Peyer's patch (tissue), 4 donors: Measurements from ENCODE around the gene LRRN3. TPM values are rescaled to one million over a fixed set of nuclear protein-coding genes. Genes with fewer than 3 reads are reported as not detected.
A peak's percentile ranks its signal among the peaks of the same experiment; 100 is the strongest.

Experiments
- DNase-seq, 3 donors: peaks; one replicate each; pipeline ENCODE4 v3.0.0-alpha.2; 2017 to 2019
- H3K27ac ChIP-seq, 4 donors: fragments of 200-600 bp; sonication (generic); one replicate each; pipeline ENCODE4 v1.5.1; 2016 to 2019
- H3K27me3 ChIP-seq, 2 donors: fragments of 200-600 bp; sonication (generic); one replicate each; pipeline ENCODE4 v1.5.1; 2019
- H3K36me3 ChIP-seq, 3 donors: fragments of 200-600 bp; sonication (generic); one replicate each; pipeline ENCODE4 v1.5.1; 2016 to 2019
- H3K4me1 ChIP-seq, 4 donors: fragments of 200-600 bp; sonication (generic); one replicate each; pipeline ENCODE4 v1.5.1; 2016 to 2019
- H3K4me3 ChIP-seq, 4 donors: fragments of 200-600 bp; sonication (generic); 1 replicate in 3 of 4; 2 replicates in 1 of 4; pipeline ENCODE4 v1.5.1; 2016 to 2019; ENCODE audit warnings: mild to moderate bottlenecking in 1 of 4
- H3K9me3 ChIP-seq, 4 donors: fragments of 200-600 bp; sonication (generic); one replicate each; pipeline ENCODE4 v1.5.1; 2016 to 2019; ENCODE audit warnings: mild to moderate bottlenecking in 1 of 4
- POLR2A ChIP-seq, 2 donors: fragments of 450-650 bp; IDR thresholded peaks; one replicate each; pipeline ENCODE4 v1.5.1; 2017; ENCODE audit warnings: antibody characterized with exemption in 2 of 2, mild to moderate bottlenecking in 2 of 2, moderate library complexity in 2 of 2
- total RNA-seq, 4 donors: library from RNA; depleted of rRNA; stranded (reverse); fragments of >200 nt; gene quantifications; one replicate each; pipeline ENCODE4 v1.1.0, GENCODE V29; 2016
- TF ChIP-seq, protein P1 (sequence below), 6 experiments: fragments of 450-650 bp in 4 of 6; fragments of 200-600 bp in 2 of 6; sonication (generic) in 1 of 6; IDR thresholded peaks; one replicate each; pipeline ENCODE4 v1.5.1; 2017 to 2019; ENCODE audit warnings: antibody characterized with exemption in 6 of 6, mild to moderate bottlenecking in 3 of 6, moderate library complexity in 1 of 6

LRRN3 gene
- total RNA-seq, 4 donors from 2014 or later, result 0.40 to 0.53 TPM; not detected in 2

GRCh38 chr7:111077001-111077400, 13.9 kb upstream of the LRRN3 start:
- no peaks in the 10 kb centered on the region for H3K9me3 ChIP-seq
- TF ChIP-seq POLR2A (IDR thresholded peaks at IDR 0.05), result no peak
- TF ChIP-seq, protein P1, sequence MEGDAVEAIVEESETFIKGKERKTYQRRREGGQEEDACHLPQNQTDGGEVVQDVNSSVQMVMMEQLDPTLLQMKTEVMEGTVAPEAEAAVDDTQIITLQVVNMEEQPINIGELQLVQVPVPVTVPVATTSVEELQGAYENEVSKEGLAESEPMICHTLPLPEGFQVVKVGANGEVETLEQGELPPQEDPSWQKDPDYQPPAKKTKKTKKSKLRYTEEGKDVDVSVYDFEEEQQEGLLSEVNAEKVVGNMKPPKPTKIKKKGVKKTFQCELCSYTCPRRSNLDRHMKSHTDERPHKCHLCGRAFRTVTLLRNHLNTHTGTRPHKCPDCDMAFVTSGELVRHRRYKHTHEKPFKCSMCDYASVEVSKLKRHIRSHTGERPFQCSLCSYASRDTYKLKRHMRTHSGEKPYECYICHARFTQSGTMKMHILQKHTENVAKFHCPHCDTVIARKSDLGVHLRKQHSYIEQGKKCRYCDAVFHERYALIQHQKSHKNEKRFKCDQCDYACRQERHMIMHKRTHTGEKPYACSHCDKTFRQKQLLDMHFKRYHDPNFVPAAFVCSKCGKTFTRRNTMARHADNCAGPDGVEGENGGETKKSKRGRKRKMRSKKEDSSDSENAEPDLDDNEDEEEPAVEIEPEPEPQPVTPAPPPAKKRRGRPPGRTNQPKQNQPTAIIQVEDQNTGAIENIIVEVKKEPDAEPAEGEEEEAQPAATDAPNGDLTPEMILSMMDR (IDR thresholded peaks at IDR 0.05), result no peak
- no peak for DNase-seq

DNA sequence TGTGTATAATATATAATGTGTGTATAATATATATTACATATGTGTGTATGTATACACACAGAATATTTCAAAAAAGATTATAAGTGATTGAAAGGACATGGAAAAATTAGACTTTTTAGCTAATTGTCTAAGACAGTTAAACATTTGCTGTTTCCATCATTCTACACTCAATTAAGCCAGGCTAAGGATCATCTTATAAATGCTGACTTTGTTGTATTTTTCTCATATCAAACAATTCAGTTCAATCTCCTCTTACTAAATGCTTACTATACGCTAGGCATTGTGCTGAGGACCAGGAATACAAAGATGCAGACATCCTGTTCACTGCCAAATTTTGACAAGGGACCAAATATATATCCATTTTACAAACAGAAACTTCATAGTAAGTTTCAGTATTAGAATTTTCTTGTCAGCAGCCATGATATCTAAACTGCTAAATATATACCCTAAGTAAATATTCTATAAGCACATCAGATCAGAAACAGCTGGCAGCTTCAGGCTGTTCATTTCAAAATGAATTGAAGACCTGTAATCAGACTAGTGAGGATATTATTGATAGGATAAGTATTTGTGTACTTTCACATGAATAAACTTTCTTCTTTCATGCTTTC, 10.3 kb upstream of the LRRN3 start:
- TF ChIP-seq, protein P1 (IDR thresholded peaks at IDR 0.05), result no peak
- TF ChIP-seq POLR2A (IDR thresholded peaks at IDR 0.05), result no peak
- H3K27me3 ChIP-seq, result no peaks in the 10 kb centered on the region
- no peaks in the 10 kb centered on the region for H3K36me3 ChIP-seq
- H3K27ac ChIP-seq, result no peak overlapping the region
- H3K4me3 ChIP-seq, result no peak overlapping the region
- no peak for DNase-seq
- peaks cover 0 to 7% (median 0%) of the 10 kb centered on the region in 4 donors for H3K4me1 ChIP-seq
- H3K9me3 ChIP-seq, result no peaks in the 10 kb centered on the region

More at GRCh38 chr7:111077001-111077400, 13.9 kb upstream of the LRRN3 start:
- Histone ChIP-seq H3K27ac (no peak overlapping the region), H3K27me3 (no peaks in the 10 kb centered on the region), H3K36me3 (no peaks in the 10 kb centered on the region), H3K4me1 (no peaks in the 10 kb centered on the region), H3K4me3 (no peak overlapping the region)

DNA sequence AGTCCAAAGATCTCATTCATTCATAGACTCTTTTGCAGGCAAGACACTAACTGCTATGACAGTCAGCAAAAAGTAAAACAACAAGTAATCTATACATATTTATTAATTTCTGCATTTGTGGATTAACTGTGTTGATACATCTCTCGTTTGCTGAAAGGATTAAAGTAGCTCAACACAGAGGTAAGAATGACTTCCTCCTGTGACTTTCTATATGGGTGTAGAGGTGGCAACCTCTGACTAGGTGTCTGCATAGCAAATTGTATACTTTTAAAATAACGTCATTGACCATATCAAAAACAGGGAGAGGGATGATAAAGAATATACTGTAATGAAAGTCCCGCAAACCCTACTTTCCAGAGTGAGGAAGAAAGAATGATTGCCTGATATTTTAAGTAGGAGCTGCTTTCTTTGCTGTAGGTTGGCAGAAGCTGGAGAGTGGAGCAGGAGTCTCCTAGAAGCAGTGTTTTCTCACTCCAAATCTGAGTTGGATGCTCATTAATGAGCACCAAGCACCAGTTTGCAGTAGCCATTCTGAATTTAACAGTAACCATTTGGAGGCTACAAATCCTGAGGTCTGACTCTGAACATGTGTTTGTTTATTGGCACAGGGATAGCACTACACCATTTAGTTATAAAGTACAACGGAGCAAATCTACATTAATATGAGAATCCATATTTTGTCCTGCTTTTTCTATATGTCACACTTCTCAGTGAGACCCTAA, 9.2 kb upstream of the LRRN3 start:
- Histone ChIP-seq H3K4me3 (no peak overlapping the region), H3K9me3 (no peaks in the 10 kb centered on the region), H3K27ac (peak overlapping the region in 1 of 4 donors; percentile 9), H3K4me1 (peaks cover 0 to 7% (median 0%) of the 10 kb centered on the region in 4 donors), H3K36me3 (no peaks in the 10 kb centered on the region), H3K27me3 (no peaks in the 10 kb centered on the region)
- no peak for DNase-seq
- TF ChIP-seq, protein P1 (IDR thresholded peaks at IDR 0.05), result no peak
- TF ChIP-seq POLR2A (IDR thresholded peaks at IDR 0.05), result no peak

DNA sequence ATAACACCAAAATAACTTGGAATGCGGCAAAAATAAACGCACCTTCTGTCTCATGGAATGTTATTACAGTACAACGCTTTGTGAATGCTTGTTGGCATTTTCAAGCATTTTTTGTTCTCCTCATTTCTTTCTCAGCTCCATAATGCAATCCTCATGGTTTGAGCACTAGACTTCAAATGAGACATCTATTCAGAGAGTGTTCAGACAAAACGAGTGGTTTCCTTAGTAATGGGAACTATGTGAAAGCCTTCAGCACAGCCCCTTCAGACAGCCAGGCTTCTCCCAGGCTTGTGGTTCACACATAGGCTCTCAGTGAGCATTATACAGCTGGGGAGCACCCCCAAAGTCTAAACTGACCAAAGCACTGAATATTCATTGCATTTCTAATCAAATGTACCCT, 8.6 kb upstream of the LRRN3 start:
- Histone ChIP-seq H3K4me1 (peaks cover 0 to 7% (median 0%) of the 10 kb centered on the region in 4 donors), H3K27ac (peak overlapping the region in 1 of 4 donors; percentile 9), H3K27me3 (no peaks in the 10 kb centered on the region), H3K36me3 (no peaks in the 10 kb centered on the region), H3K4me3 (no peak overlapping the region), H3K9me3 (no peaks in the 10 kb centered on the region)
- DNase-seq, result no peak
- no peak for TF ChIP-seq POLR2A (IDR thresholded peaks at IDR 0.05)
- TF ChIP-seq, protein P1 (IDR thresholded peaks at IDR 0.05), result no peak

DNA sequence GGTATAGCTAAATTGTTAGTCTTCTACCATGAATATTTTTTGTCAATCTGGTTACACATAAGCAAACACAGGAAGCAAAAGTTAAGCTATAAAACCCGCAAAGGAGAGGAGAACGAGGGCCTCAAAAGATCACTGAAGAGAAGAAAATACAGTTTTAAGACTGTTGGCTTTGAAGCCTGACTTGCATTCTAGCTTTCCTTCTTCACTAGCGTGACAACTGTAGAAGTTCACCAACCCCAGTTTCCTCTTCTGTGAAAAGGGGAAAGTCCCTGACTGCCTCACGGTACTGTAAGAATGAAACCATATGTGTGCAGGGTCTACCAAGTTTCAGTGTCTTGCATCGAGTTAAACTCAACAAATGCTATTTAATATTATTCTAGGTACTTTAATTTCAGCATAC, 7.5 kb upstream of the LRRN3 start:
- no peak for TF ChIP-seq POLR2A (IDR thresholded peaks at IDR 0.05)
- TF ChIP-seq, protein P1 (IDR thresholded peaks at IDR 0.05), result no peak
- no peaks in the 10 kb centered on the region for H3K36me3 ChIP-seq
- no peak overlapping the region for H3K4me3 ChIP-seq
- DNase-seq, result peak in 1 of 3 donors; percentile 22
- no peaks in the 10 kb centered on the region for H3K9me3 ChIP-seq
- H3K27ac ChIP-seq, result no peak overlapping the region
- no peaks in the 10 kb centered on the region for H3K27me3 ChIP-seq
- peaks cover 0 to 7% (median 0%) of the 10 kb centered on the region in 4 donors for H3K4me1 ChIP-seq
